Adrenal gland (tissue), 12 donors: ENCODE data around the gene KIAA1755. TPM values are rescaled to one million over a fixed set of nuclear protein-coding genes. Genes with fewer than 3 reads are reported as not detected.

Experiments
- DNase-seq, 7 donors: peaks; one replicate each; pipeline ENCODE4 v3.0.0-alpha.2; 2019 to 2020
- H3K27ac ChIP-seq, 5 donors: fragments of 200-600 bp; sonication (generic) in 4 of 5; 1 replicate in 3 of 5; 2 replicates in 2 of 5; pipeline versions ENCODE4 v1.5.1 to v1.8.0; 2016 to 2020; ENCODE audit warnings: mild to moderate bottlenecking in 1 of 5
- H3K27me3 ChIP-seq: fragments of 200-600 bp; 2 replicates; pipeline ENCODE4 v1.8.0; 2021
- H3K36me3 ChIP-seq, 2 donors: fragments of 200-600 bp; replicated peaks in 1 of 2; 1 replicate in 1 of 2; 2 replicates in 1 of 2; pipeline versions ENCODE4 v1.5.1 to v1.8.0; 2018 to 2022
- H3K4me1 ChIP-seq, 2 donors: fragments of 200-600 bp; replicated peaks in 1 of 2; 1 replicate in 1 of 2; 2 replicates in 1 of 2; pipeline versions ENCODE4 v1.5.1 to v1.8.0; 2018 to 2021
- H3K4me3 ChIP-seq, 4 donors: fragments of 200-600 bp; sonication (generic) in 3 of 4; one replicate each; pipeline ENCODE4 v1.5.1; 2016 to 2018
- H3K9me3 ChIP-seq, 3 donors: fragments of 200-600 bp; sonication (generic) in 1 of 3; replicated peaks in 1 of 3; 1 replicate in 2 of 3; 2 replicates in 1 of 3; pipeline versions ENCODE4 v1.5.1 to v1.8.0; 2016 to 2021
- POLR2A ChIP-seq, 2 donors: fragments of 450-650 bp; IDR thresholded peaks; one replicate each; pipeline ENCODE4 v1.6.1; 2017; ENCODE audit warnings: antibody characterized with exemption in 2 of 2, mild to moderate bottlenecking in 2 of 2, moderate library complexity in 1 of 2
- whole genome bisulfite sequencing, 4 donors: extraction: QIAGEN DNeasy Blood & Tissue Kit in 2 of 4; methylation state at CpG; one replicate each; pipeline versions ENCODE4 v1.1.5 to v1.1.7; 2013 to 2017; 5-methylcytosine and 5-hydroxymethylcytosine counted together
- intact Hi-C, 2 donors: fragments of 100-400 bp; cut with DNase I; formaldehyde crosslinking; loops; one replicate each; pipeline versions ENCODE4 v1.14.1 to v1.15.0; 2022 to 2023
- polyA plus RNA-seq, 3 donors: library from polyadenylated mRNA; stranded (reverse); fragments of 200-250 nt in 2 of 3; fragments of 350-450 nt in 1 of 3; fragmentation: Illumina TruSeq in 1 of 3; extraction: RNeasy Lipid Tissue Mini Kit (QIAGEN cat#74804) in 1 of 3; gene quantifications; one replicate each; pipeline ENCODE4 v1.2.3, GENCODE V29; 2013 to 2014
- total RNA-seq, 9 donors: library from RNA; depleted of rRNA in 4 of 9; stranded (reverse); fragments of >200 nt in 4 of 9; fragments of 120-200 nt in 1 of 9; fragmentation: NEBNext Ultra II Directional in 1 of 9; extraction: Animal tissue kit (Norgen Biotek cat#: 25700) in 1 of 9; gene quantifications; one replicate each; pipeline versions ENCODE4 v1.1.0 to v1.2.4, GENCODE V29; 2013 to 2023
- TF ChIP-seq, protein P1 (sequence below), 6 experiments: fragments of 450-650 bp in 4 of 6; fragments of 200-600 bp in 2 of 6; sonication (generic) in 1 of 6; IDR thresholded peaks; 1 replicate in 5 of 6; 2 replicates in 1 of 6; pipeline versions ENCODE4 v1.5.1 to v1.8.0; 2016 to 2021; ENCODE audit warnings: antibody characterized with exemption in 6 of 6, mild to moderate bottlenecking in 2 of 6, moderate library complexity in 1 of 6
- donor health status: healthy with polysubstance abuse.
- donor health status: Bipolar disorder and iron deficiency.
- donor health status: DM: yes; HTN: yes; CAD: no.
- donor health status: DM: no; HTN: no; CAD: no.
- donor health status: DM: no; HTN: no; CAD: no.
- donor health status: DM: yes; HTN: yes; CAD: no.

The KIAA1755 gene
- total and polyA plus RNA-seq, 12 donors = 0.42 to 8.0 (median 2.0) TPM

DNA sequence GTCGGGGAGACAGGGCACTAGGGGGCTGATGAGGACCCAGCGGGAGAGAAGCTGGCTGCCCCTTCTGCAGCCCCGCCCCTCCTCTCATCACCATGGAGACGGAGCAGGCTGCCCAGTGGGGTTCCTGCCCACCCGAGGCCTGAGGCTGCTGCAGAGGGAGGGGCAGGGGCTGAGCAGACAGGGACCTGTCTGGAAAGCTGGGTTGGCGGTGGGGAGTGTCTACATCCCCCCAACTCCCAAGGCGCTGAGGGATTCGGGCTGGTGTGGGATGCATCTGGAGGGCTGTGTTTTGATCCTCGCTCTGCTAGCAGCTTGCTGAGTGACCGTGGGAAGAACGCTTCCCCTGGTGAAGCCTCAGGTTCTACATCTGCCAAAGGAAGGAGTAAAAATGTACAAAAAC is 42.3 kb upstream of the KIAA1755 start:
- Histone ChIP-seq H3K9me3 (no peaks in the 10 kb centered on the region), H3K27ac (no peak overlapping the region), H3K4me3 (no peak overlapping the region), H3K36me3 (no peaks in the 10 kb centered on the region), H3K27me3 (peaks cover 13% of the 10 kb centered on the region), H3K4me1 (no peaks in the 10 kb centered on the region)
- 26 to 38% (median 32%) methylated on average over 9 to 11 of the region's 11 CpGs for WGBS, 4 donors
- TF ChIP-seq POLR2A (IDR thresholded peaks at IDR 0.05) = no peak
- TF ChIP-seq, protein P1, sequence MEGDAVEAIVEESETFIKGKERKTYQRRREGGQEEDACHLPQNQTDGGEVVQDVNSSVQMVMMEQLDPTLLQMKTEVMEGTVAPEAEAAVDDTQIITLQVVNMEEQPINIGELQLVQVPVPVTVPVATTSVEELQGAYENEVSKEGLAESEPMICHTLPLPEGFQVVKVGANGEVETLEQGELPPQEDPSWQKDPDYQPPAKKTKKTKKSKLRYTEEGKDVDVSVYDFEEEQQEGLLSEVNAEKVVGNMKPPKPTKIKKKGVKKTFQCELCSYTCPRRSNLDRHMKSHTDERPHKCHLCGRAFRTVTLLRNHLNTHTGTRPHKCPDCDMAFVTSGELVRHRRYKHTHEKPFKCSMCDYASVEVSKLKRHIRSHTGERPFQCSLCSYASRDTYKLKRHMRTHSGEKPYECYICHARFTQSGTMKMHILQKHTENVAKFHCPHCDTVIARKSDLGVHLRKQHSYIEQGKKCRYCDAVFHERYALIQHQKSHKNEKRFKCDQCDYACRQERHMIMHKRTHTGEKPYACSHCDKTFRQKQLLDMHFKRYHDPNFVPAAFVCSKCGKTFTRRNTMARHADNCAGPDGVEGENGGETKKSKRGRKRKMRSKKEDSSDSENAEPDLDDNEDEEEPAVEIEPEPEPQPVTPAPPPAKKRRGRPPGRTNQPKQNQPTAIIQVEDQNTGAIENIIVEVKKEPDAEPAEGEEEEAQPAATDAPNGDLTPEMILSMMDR (IDR thresholded peaks at IDR 0.05) = no peak
- no peak for DNase-seq
- intact Hi-C loops = no loop called here

DNA sequence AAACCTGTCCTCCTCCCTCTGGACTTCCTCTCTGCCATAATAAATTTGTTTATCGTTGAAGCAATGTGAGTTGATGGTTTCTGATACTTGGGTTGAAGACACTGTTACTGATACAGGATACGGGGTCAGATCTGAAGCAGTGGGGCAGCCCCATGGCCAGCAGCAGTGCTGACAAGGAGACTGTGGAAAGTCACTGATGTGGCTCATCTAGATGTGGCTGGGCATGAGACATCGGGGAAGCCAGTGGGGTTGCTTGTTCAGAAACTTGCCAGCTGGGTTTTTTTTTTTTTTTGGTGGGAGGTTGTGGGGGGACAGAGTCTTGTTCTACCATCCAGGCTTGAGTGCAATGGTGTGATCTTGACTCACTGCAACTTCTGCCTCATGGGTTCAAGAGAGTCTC is 40.8 kb upstream of the KIAA1755 start:
- intact Hi-C loops = no loop called here
- WGBS, 4 donors = 86 to 90% (median 89%) methylated on average over 3 of the region's 3 CpGs
- TF ChIP-seq POLR2A (IDR thresholded peaks at IDR 0.05) = no peak
- TF ChIP-seq, protein P1 (IDR thresholded peaks at IDR 0.05) = no peak
- no peak for DNase-seq
- H3K4me1 ChIP-seq = no peaks in the 10 kb centered on the region
- no peaks in the 10 kb centered on the region for H3K36me3 ChIP-seq
- H3K27me3 ChIP-seq = peaks cover 13% of the 10 kb centered on the region
- no peak overlapping the region for H3K4me3 ChIP-seq
- H3K9me3 ChIP-seq = no peaks in the 10 kb centered on the region
- no peak overlapping the region for H3K27ac ChIP-seq

- intact Hi-C loops = no loop called here
- H3K4me3 ChIP-seq = no peak overlapping the region
- H3K9me3 ChIP-seq = no peaks in the 10 kb centered on the region
- no peaks in the 10 kb centered on the region for H3K36me3 ChIP-seq
- H3K4me1 ChIP-seq = no peaks in the 10 kb centered on the region
- WGBS, 4 donors = 67 to 86% (median 77%) methylated on average over 4 of the region's 4 CpGs
- no peak for TF ChIP-seq POLR2A (IDR thresholded peaks at IDR 0.05)
- TF ChIP-seq, protein P1 (IDR thresholded peaks at IDR 0.05) = no peak
- peak overlapping the region in 2 of 5 donors; percentile 6 to 26 for H3K27ac ChIP-seq
- no peak for DNase-seq
- peaks cover 9% of the 10 kb centered on the region for H3K27me3 ChIP-seq
These were observed 39.9 kb upstream of the KIAA1755 start for GRCh38 chr20:38300438-38300837.

DNA sequence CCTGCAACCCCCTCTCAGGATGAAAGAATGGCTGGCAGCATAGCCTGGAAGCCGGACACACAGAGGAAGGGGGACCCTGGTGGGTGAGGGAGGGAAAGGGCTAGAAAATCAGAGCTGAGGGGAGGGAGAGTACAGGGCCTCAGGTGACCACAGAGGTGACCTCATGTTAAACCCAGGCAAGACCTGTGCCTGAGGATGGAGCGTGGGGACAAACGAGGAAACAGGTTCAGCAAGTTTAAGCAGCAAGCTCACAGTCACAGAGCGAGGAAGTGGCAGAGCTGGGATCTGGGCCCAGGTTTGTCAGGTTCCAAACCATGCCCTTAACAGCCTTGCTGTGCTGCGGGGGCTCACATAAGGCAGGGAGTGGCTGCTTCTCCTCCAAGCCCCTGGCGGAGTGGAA is 39.4 kb upstream of the KIAA1755 start:
- intact Hi-C loops = no loop called here
- Histone ChIP-seq H3K4me1 (no peaks in the 10 kb centered on the region), H3K4me3 (no peak overlapping the region), H3K36me3 (no peaks in the 10 kb centered on the region), H3K27ac (peak overlapping the region in 2 of 5 donors; percentile 6 to 26), H3K9me3 (no peaks in the 10 kb centered on the region), H3K27me3 (peaks cover 6% of the 10 kb centered on the region)
- 77 to 94% (median 85%) methylated on average over 6 of the region's 6 CpGs for WGBS, 4 donors
- TF ChIP-seq POLR2A (IDR thresholded peaks at IDR 0.05) = no peak
- TF ChIP-seq, protein P1 (IDR thresholded peaks at IDR 0.05) = no peak
- DNase-seq = no peak
